ENCODE results near the gene LAMC2. TPM values are rescaled to one million over a fixed set of nuclear protein-coding genes. Genes with fewer than 3 reads are reported as not detected.

The LAMC2 gene
- polyA plus RNA-seq, 1 donor (not counting 4 experiments of a cell fraction or from before 2014, with no cell fraction given), result 1,627 TPM

GRCh38 chr1:183206538-183207122 is 20.6 kb downstream of the LAMC2 start:
- TF ChIP-seq CTCF (optimal IDR thresholded peaks at IDR 0.05 in 1 of 3, IDR thresholded peaks at IDR 0.05 in 1 of 3, conservative IDR thresholded peaks at IDR 0.05 in 1 of 3; ENCODE audit: extremely low read depth in 1 of 3, insufficient read depth in 2 of 3, low read length in 3 of 3) (peak in 1 of 3 experiments; percentile 11), EZH2 (IDR thresholded peaks at IDR 0.05; ENCODE audit: low read length) (no peak)
- H3K27ac ChIP-seq (ENCODE audit: control insufficient read depth, insufficient read depth, low read length), result no peak overlapping the region
- H3K9me1 ChIP-seq (ENCODE audit: control insufficient read depth, extremely low read depth, insufficient read depth, low read length), result peaks cover 3% of the 10 kb centered on the region
- no peaks in the 10 kb centered on the region for H3K9me3 ChIP-seq (ENCODE audit: control insufficient read depth, low read depth, low read length)
- H2AFZ ChIP-seq (ENCODE audit: control insufficient read depth, low read length), result no peak overlapping the region
- H3K9ac ChIP-seq (ENCODE audit: control insufficient read depth, extremely low read depth, insufficient read depth, low read length), result no peak overlapping the region
- DNase-seq (ENCODE audit: low read depth, low spot score) (no peak), FAIRE-seq (no peak)
- H3K27me3 ChIP-seq (ENCODE audit: control insufficient read depth, extremely low read depth, insufficient read depth, low read length), result no peaks in the 10 kb centered on the region
- peaks cover 47% of the 10 kb centered on the region for H3K4me1 ChIP-seq (ENCODE audit: control insufficient read depth, extremely low read depth, insufficient read depth, low read length)
- H3K4me3 ChIP-seq (ENCODE audit: control insufficient read depth in 2 of 3, extremely low read depth in 1 of 3, insufficient read depth in 2 of 3, low read depth in 1 of 3, low read length in 3 of 3), result no peak overlapping the region
- peaks cover 62% of the 10 kb centered on the region for H4K20me1 ChIP-seq (ENCODE audit: control insufficient read depth, extremely low read depth, insufficient read depth, low read length)
- no peak overlapping the region for H3K4me2 ChIP-seq (ENCODE audit: control insufficient read depth, extremely low read depth, insufficient read depth, low read depth, low read length)
- peaks cover 18 to 40% of the 10 kb centered on the region in 2 experiments for H3K36me3 ChIP-seq (ENCODE audit: control insufficient read depth in 2 of 2, extremely low read depth in 1 of 2, insufficient read depth in 2 of 2, low read length in 2 of 2)
- H3K79me2 ChIP-seq (ENCODE audit: control insufficient read depth, insufficient read depth, low read length), result peaks cover 90% of the 10 kb centered on the region
- dilution Hi-C loops (cut with MboI; ENCODE audit: extremely low pct_ligation_motif_present, low sequenced_read_pairs), result no loop called here

GRCh38 chr1:183209533-183210158 is 23.6 kb downstream of the LAMC2 start:
- H2AFZ ChIP-seq (ENCODE audit: control insufficient read depth, low read length), result no peak overlapping the region

More at GRCh38 chr1:183209533-183210158, 23.6 kb downstream of the LAMC2 start:
- FAIRE-seq (peak; percentile 88), DNase-seq (ENCODE audit: low read depth, low spot score) (no peak)
- Histone ChIP-seq H3K4me3 (ENCODE audit: control insufficient read depth in 2 of 3, extremely low read depth in 1 of 3, insufficient read depth in 2 of 3, low read depth in 1 of 3, low read length in 3 of 3) (no peak overlapping the region), H3K4me1 (ENCODE audit: control insufficient read depth, extremely low read depth, insufficient read depth, low read length) (peaks cover 59% of the 10 kb centered on the region), H4K20me1 (ENCODE audit: control insufficient read depth, extremely low read depth, insufficient read depth, low read length) (peaks cover 66% of the 10 kb centered on the region), H3K27me3 (ENCODE audit: control insufficient read depth, extremely low read depth, insufficient read depth, low read length) (no peaks in the 10 kb centered on the region), H3K79me2 (ENCODE audit: control insufficient read depth, insufficient read depth, low read length) (peaks cover 77% of the 10 kb centered on the region), H3K36me3 (ENCODE audit: control insufficient read depth in 2 of 2, extremely low read depth in 1 of 2, insufficient read depth in 2 of 2, low read length in 2 of 2) (peaks cover 30 to 52% of the 10 kb centered on the region in 2 experiments), H3K9me3 (ENCODE audit: control insufficient read depth, low read depth, low read length) (no peaks in the 10 kb centered on the region), H3K9me1 (ENCODE audit: control insufficient read depth, extremely low read depth, insufficient read depth, low read length) (peaks cover 3% of the 10 kb centered on the region), H3K9ac (ENCODE audit: control insufficient read depth, extremely low read depth, insufficient read depth, low read length) (no peak overlapping the region), H3K27ac (ENCODE audit: control insufficient read depth, insufficient read depth, low read length) (peak overlapping the region; percentile 66), H3K4me2 (ENCODE audit: control insufficient read depth, extremely low read depth, insufficient read depth, low read depth, low read length) (peak overlapping the region; percentile 13)
- TF ChIP-seq CTCF (optimal IDR thresholded peaks at IDR 0.05 in 1 of 3, IDR thresholded peaks at IDR 0.05 in 1 of 3, conservative IDR thresholded peaks at IDR 0.05 in 1 of 3; ENCODE audit: extremely low read depth in 1 of 3, insufficient read depth in 2 of 3, low read length in 3 of 3) (no peak), EZH2 (IDR thresholded peaks at IDR 0.05; ENCODE audit: low read length) (no peak)
- dilution Hi-C loops (cut with MboI; ENCODE audit: extremely low pct_ligation_motif_present, low sequenced_read_pairs), result no loop called here
